ENCODE results near the gene SCFD1.
"Not testable (repeated sequence)": the region's sequence is repeated elsewhere in the genome, so short reads cannot be mapped to it uniquely, and the experiment has no call there.

The SCFD1 gene

DNA sequence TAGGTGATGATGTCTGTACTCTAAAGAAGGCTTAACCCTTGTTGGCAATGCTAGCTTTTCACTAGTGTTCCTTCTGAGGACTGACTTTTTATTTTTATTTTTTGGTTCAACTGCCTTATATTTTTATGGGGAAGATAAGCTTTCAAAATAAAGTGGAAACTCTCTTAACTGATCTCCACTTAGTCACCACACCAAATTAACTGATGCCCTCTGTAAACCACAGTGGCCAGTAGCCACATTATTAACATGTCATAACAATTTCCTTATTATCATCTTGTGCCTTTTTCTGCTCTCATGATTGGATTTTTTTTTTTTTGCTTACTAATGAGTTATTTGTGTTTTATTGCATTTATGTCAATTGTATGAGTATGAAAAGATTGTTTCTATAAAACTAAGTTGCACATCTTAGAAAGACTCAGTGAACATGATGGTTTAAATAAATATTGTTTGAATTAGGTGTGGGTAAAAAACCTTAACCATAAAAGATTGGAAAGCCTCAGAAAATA, 56.9 kb downstream of the SCFD1 start:
- TF ChIP-seq, protein P1, sequence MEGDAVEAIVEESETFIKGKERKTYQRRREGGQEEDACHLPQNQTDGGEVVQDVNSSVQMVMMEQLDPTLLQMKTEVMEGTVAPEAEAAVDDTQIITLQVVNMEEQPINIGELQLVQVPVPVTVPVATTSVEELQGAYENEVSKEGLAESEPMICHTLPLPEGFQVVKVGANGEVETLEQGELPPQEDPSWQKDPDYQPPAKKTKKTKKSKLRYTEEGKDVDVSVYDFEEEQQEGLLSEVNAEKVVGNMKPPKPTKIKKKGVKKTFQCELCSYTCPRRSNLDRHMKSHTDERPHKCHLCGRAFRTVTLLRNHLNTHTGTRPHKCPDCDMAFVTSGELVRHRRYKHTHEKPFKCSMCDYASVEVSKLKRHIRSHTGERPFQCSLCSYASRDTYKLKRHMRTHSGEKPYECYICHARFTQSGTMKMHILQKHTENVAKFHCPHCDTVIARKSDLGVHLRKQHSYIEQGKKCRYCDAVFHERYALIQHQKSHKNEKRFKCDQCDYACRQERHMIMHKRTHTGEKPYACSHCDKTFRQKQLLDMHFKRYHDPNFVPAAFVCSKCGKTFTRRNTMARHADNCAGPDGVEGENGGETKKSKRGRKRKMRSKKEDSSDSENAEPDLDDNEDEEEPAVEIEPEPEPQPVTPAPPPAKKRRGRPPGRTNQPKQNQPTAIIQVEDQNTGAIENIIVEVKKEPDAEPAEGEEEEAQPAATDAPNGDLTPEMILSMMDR (IDR thresholded peaks at IDR 0.05) = no peak
- no peak overlapping the region for H2AFZ ChIP-seq
- H3K36me3 ChIP-seq (ENCODE audit: control insufficient read depth, insufficient read depth, low read length) = no peaks in the 10 kb centered on the region
- no peak overlapping the region for H3K27ac ChIP-seq
- no peak overlapping the region for H3K9ac ChIP-seq
- H3K4me3 ChIP-seq (ENCODE audit: low read depth, low read length) = no peak overlapping the region
- no peaks in the 10 kb centered on the region for H3K27me3 ChIP-seq (ENCODE audit: control insufficient read depth, insufficient read depth, low read length)
- no peaks in the 10 kb centered on the region for H3K9me3 ChIP-seq (ENCODE audit: control insufficient read depth, low read length)
- no peak overlapping the region for H3K4me2 ChIP-seq (ENCODE audit: low read length)
- no peaks in the 10 kb centered on the region for H3K4me1 ChIP-seq
- H3K79me2 ChIP-seq = no peaks in the 10 kb centered on the region

DNA sequence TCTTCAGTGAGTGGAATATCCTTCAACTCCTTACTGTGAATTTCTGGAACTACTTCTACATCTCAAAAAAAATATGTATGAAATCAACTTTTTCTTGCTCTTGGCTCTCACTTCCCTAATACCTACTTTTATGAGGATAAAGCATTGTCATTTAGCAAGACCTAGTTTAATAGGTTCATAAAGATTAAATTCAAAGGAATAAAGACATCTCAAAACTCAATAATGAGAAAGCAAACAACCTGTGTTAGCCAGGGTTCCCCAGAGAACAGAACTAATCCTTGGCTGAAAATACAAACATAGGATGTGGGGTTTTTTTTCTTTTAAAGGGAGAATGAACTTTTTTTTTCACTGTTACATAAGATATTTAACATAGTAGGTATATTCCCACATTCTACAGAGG, 57.9 kb downstream of the SCFD1 start:
- no peak overlapping the region for H2AFZ ChIP-seq
- H3K36me3 ChIP-seq (ENCODE audit: control insufficient read depth, insufficient read depth, low read length) = no peaks in the 10 kb centered on the region
- H3K4me2 ChIP-seq (ENCODE audit: low read length) = peak overlapping the region; percentile 14
- no peaks in the 10 kb centered on the region for H3K9me3 ChIP-seq (ENCODE audit: control insufficient read depth, low read length)
- no peaks in the 10 kb centered on the region for H3K27me3 ChIP-seq (ENCODE audit: control insufficient read depth, insufficient read depth, low read length)
- no peak overlapping the region for H3K9ac ChIP-seq
- H3K4me3 ChIP-seq (ENCODE audit: low read depth, low read length) = no peak overlapping the region
- H3K79me2 ChIP-seq = no peaks in the 10 kb centered on the region
- H3K4me1 ChIP-seq = no peaks in the 10 kb centered on the region
- H3K27ac ChIP-seq = no peak overlapping the region
- TF ChIP-seq, protein P1 (IDR thresholded peaks at IDR 0.05) = no peak

DNA sequence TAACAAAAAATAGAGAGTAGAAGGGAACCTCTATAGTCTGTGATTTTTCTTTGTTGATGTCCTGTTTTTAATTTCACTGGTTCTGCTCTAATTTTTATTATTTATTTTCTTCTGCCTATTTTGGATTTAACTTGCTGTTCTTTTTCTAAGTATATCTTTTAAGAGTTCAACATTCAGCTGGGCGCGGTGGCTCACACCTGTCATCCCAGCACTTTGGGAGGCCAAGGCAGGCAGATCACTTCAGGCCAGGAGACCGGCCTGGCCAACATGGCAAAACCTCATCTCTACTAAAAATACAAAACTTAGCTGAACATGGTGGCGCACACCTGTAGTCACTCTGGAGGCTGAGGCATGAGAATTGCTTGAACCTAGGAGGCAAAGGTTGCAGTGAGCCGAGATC, 58.7 kb downstream of the SCFD1 start:
- H3K79me2 ChIP-seq; H3K27me3 ChIP-seq (ENCODE audit: control insufficient read depth, insufficient read depth, low read length); H3K27ac ChIP-seq; H2AFZ ChIP-seq; H3K4me2 ChIP-seq (ENCODE audit: low read length); H3K4me3 ChIP-seq (ENCODE audit: low read depth, low read length); H3K9me3 ChIP-seq (ENCODE audit: control insufficient read depth, low read length); H3K36me3 ChIP-seq (ENCODE audit: control insufficient read depth, insufficient read depth, low read length); H3K9ac ChIP-seq; H3K4me1 ChIP-seq: not testable (repeated sequence)

DNA sequence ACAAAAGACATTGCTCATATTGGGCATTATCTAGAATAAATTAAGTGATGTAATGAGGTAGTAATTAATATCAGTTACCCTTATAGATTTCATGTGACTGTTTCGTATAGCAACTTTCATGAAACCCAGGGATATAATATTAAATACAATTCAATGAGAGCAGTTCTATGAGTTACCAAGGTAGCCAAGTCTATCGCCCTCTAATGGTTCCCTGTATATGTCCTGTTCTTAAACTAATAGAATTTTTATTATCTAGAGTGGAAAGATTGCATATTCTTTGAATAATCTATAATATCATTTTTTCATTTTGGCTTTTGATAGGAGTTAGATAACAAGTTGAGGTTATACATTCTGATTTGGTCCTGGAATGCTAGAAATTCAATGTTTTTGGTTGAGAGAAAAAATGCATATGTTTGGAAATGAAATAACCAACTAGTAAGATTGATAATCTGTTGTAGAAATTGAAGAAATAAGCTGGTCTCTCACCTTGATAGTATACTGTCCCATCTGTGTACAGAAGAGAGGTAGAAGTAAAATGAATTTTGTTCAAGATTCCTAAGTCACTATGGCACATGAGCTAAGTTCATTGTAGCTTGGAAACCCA, 59.7 kb downstream of the SCFD1 start:
- H3K79me2 ChIP-seq = no peaks in the 10 kb centered on the region
- no peaks in the 10 kb centered on the region for H3K4me1 ChIP-seq
- no peaks in the 10 kb centered on the region for H3K9me3 ChIP-seq (ENCODE audit: control insufficient read depth, low read length)
- no peak overlapping the region for H2AFZ ChIP-seq
- H3K27ac ChIP-seq = no peak overlapping the region
- H3K4me3 ChIP-seq (ENCODE audit: low read depth, low read length) = no peak overlapping the region
- TF ChIP-seq, protein P1 (IDR thresholded peaks at IDR 0.05) = peak; percentile 27
- H3K4me2 ChIP-seq (ENCODE audit: low read length) = no peak overlapping the region
- H3K27me3 ChIP-seq (ENCODE audit: control insufficient read depth, insufficient read depth, low read length) = no peaks in the 10 kb centered on the region
- no peaks in the 10 kb centered on the region for H3K36me3 ChIP-seq (ENCODE audit: control insufficient read depth, insufficient read depth, low read length)
- H3K9ac ChIP-seq = no peak overlapping the region

DNA sequence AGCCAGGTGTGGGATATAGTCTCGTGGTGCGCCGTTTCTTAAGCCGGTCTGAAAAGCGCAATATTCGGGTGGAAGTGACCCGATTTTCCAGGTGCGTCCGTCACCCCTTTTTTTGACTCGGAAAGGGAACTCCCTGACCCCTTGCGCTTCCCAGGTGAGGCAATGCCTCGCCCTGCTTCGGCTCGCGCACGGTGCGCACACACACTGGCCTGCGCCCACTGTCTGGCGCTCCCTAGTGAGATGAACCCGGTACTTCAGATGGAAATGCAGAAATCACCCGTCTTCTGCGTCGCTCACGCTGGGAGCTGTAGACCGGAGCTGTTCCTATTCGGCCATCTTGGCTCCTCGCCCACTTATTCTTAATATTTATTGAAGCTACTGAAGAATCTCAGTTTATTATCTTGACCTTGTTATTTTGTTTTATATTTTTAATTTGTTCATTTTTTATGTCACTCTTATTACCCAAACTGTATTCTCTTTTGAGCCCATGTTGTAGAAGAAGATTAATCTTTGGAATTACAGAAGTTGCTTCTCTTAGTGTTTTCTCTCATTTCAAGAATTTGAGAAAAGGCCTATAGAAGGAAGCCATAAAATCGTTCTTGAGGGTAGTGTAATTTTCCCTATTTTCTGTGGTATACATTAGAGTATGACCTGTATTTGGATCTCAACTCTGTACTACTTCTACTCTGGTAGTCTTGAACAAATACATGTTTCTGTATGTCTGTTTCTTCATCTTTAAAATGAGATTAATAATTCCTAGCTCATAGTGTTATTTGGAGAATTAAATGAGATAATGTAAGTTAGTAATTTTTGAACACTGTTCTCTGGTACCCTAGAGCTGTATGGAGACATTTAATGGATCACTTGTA, 68.6 kb downstream of the SCFD1 start:
- H3K4me1 ChIP-seq; H3K27me3 ChIP-seq (ENCODE audit: control insufficient read depth, insufficient read depth, low read length); H3K9me3 ChIP-seq (ENCODE audit: control insufficient read depth, low read length); H3K36me3 ChIP-seq (ENCODE audit: control insufficient read depth, insufficient read depth, low read length); H3K79me2 ChIP-seq: not testable (repeated sequence)
- Histone ChIP-seq H3K9ac (peak overlapping the region; percentile 67), H3K4me2 (ENCODE audit: low read length) (peak overlapping the region; percentile 27), H2AFZ (peak overlapping the region; percentile 86), H3K4me3 (ENCODE audit: low read depth, low read length) (peak overlapping the region; percentile 28), H3K27ac (peak overlapping the region; percentile 92)
- TF ChIP-seq, protein P1 (IDR thresholded peaks at IDR 0.05) = peak; percentile 39

All from parathyroid adenoma (tissue), 2 donors.